Measurements from ENCODE around the gene ZNF844.
"Not testable (repeated sequence)": the region's sequence is repeated elsewhere in the genome, so short reads cannot be mapped to it uniquely, and the experiment has no call there.

ZNF844 gene

GRCh38 chr19:12077375-12077774 lies 12.8 kb downstream of the ZNF844 start:
- Histone ChIP-seq H3K79me2 (ENCODE audit: control insufficient read depth, low read length) (no peaks in the 10 kb centered on the region), H3K4me2 (ENCODE audit: low read length) (no peak overlapping the region), H3K9me3 (ENCODE audit: control insufficient read depth, insufficient read depth, low read length) (peaks cover 50% of the 10 kb centered on the region), H3K4me1 (ENCODE audit: control insufficient read depth, low read length) (peaks cover 5% of the 10 kb centered on the region; the same call in 1 of the 2 replicates), H4K20me1 (ENCODE audit: control insufficient read depth, insufficient read depth, low read depth, low read length) (no peaks in the 10 kb centered on the region), H3K9me2 (replicated peaks; ENCODE audit: control insufficient read depth, low read length) (no peaks in the 10 kb centered on the region), H3K27me3 (ENCODE audit: control insufficient read depth, low read length) (no peaks in the 10 kb centered on the region), H3K36me3 (ENCODE audit: control insufficient read depth, low read length) (peaks cover 56% of the 10 kb centered on the region), H3K27ac (ENCODE audit: low read depth, low read length) (no peak overlapping the region), H3F3A (ENCODE audit: control insufficient read depth, insufficient read depth) (no peaks in the 10 kb centered on the region), H3K4me3 (ENCODE audit: low read length) (no peak overlapping the region)
- TF ChIP-seq EZH2phosphoT487 (IDR thresholded peaks at IDR 0.05; ENCODE audit: borderline replicate concordance, low read length) (no peak), CTCF (IDR thresholded peaks at IDR 0.05; ENCODE audit: low read depth, low read length, poor library complexity, severe bottlenecking) (no peak)

- not testable (repeated sequence) for H3K9me2 ChIP-seq (replicated peaks; ENCODE audit: control insufficient read depth, low read length); H3K27me3 ChIP-seq (ENCODE audit: control insufficient read depth, low read length); H3K4me2 ChIP-seq (ENCODE audit: low read length); H4K20me1 ChIP-seq (ENCODE audit: control insufficient read depth, insufficient read depth, low read depth, low read length); H3K4me1 ChIP-seq (ENCODE audit: control insufficient read depth, low read length); H3K79me2 ChIP-seq (ENCODE audit: control insufficient read depth, low read length); H3K27ac ChIP-seq (ENCODE audit: low read depth, low read length); H3K36me3 ChIP-seq (ENCODE audit: control insufficient read depth, low read length); H3F3A ChIP-seq (ENCODE audit: control insufficient read depth, insufficient read depth); H3K4me3 ChIP-seq (ENCODE audit: low read length); H3K9me3 ChIP-seq (ENCODE audit: control insufficient read depth, insufficient read depth, low read length)
Measured at GRCh38 chr19:12083336-12083735, 18.8 kb downstream of the ZNF844 start.

- no peaks in the 10 kb centered on the region for H3K27me3 ChIP-seq (ENCODE audit: control insufficient read depth, low read length)
- H4K20me1 ChIP-seq (ENCODE audit: control insufficient read depth, insufficient read depth, low read depth, low read length), result no peaks in the 10 kb centered on the region
- no peak overlapping the region for H3K4me3 ChIP-seq (ENCODE audit: low read length)
- H3K36me3 ChIP-seq (ENCODE audit: control insufficient read depth, low read length), result no peaks in the 10 kb centered on the region
- H3K4me1 ChIP-seq (ENCODE audit: control insufficient read depth, low read length), result no peaks in the 10 kb centered on the region
- H3K4me2 ChIP-seq (ENCODE audit: low read length), result no peak overlapping the region
- no peaks in the 10 kb centered on the region for H3F3A ChIP-seq (ENCODE audit: control insufficient read depth, insufficient read depth)
- no peaks in the 10 kb centered on the region; the same call in 1 of the 2 replicates for H3K9me3 ChIP-seq (ENCODE audit: control insufficient read depth, insufficient read depth, low read length)
- no peak overlapping the region for H3K27ac ChIP-seq (ENCODE audit: low read depth, low read length)
- no peaks in the 10 kb centered on the region for H3K79me2 ChIP-seq (ENCODE audit: control insufficient read depth, low read length)
- TF ChIP-seq EZH2phosphoT487 (IDR thresholded peaks at IDR 0.05; ENCODE audit: borderline replicate concordance, low read length), result no peak
- TF ChIP-seq CTCF (IDR thresholded peaks at IDR 0.05; ENCODE audit: low read depth, low read length, poor library complexity, severe bottlenecking), result no peak
- no peaks in the 10 kb centered on the region for H3K9me2 ChIP-seq (replicated peaks; ENCODE audit: control insufficient read depth, low read length)
Measured at GRCh38 chr19:12085074-12085818, 20.7 kb downstream of the ZNF844 start.

GRCh38 chr19:12090807-12091206 lies 26.3 kb downstream of the ZNF844 start:
- peak; percentile 79 for TF ChIP-seq CTCF (IDR thresholded peaks at IDR 0.05; ENCODE audit: low read depth, low read length, poor library complexity, severe bottlenecking)
- no peak for TF ChIP-seq EZH2phosphoT487 (IDR thresholded peaks at IDR 0.05; ENCODE audit: borderline replicate concordance, low read length)
- Histone ChIP-seq H3F3A (ENCODE audit: control insufficient read depth, insufficient read depth) (no peaks in the 10 kb centered on the region), H3K4me2 (ENCODE audit: low read length) (no peak overlapping the region)

More at GRCh38 chr19:12090807-12091206, 26.3 kb downstream of the ZNF844 start:
- H3K9me2 ChIP-seq (replicated peaks; ENCODE audit: control insufficient read depth, low read length), result no peaks in the 10 kb centered on the region
- no peaks in the 10 kb centered on the region for H3K79me2 ChIP-seq (ENCODE audit: control insufficient read depth, low read length)
- H3K36me3 ChIP-seq (ENCODE audit: control insufficient read depth, low read length), result no peaks in the 10 kb centered on the region
- H3K27me3 ChIP-seq (ENCODE audit: control insufficient read depth, low read length), result no peaks in the 10 kb centered on the region
- H3K4me1 ChIP-seq (ENCODE audit: control insufficient read depth, low read length), result no peaks in the 10 kb centered on the region
- no peaks in the 10 kb centered on the region for H3K9me3 ChIP-seq (ENCODE audit: control insufficient read depth, insufficient read depth, low read length)
- no peak overlapping the region for H3K4me3 ChIP-seq (ENCODE audit: low read length)
- H4K20me1 ChIP-seq (ENCODE audit: control insufficient read depth, insufficient read depth, low read depth, low read length), result no peaks in the 10 kb centered on the region
- no peak overlapping the region for H3K27ac ChIP-seq (ENCODE audit: low read depth, low read length)
